ENCODE measurements around the gene LHX3.

The LHX3 gene

DNA sequence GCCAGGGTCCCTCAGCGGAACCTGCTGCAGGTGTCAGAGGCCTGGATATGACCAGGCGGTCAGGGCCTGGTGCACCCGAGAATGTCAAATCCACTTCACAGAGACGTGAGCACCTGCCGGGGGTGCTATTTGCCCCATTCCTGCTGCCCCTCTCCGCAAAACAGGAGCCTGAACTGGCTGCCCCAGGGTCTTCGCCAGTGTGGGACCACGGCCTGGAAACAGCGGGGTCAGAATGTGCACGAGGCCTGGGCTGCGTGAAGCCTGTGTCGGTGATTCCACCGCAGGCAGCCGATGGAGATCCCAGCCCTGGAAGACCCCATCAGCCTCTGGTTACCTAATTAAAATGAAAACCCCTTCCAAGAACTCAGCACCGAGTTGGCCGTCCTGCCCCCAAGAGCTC is 45.1 kb downstream of the LHX3 start:
- POLR2A ChIA-PET, result no interaction called here
- no peak for DNase-seq (ENCODE audit: low read depth, low spot score)
- CTCF ChIA-PET, result interaction anchor here (1.1 to 3.3 kb wide), 2 partner anchors 10 to 124 kb away, joined by 4 to 24 read pairs; no protein-coding TSS in a partner anchor
- no peak overlapping the region for H3K4me3 ChIP-seq (ENCODE audit: low read depth, low read length)
- TF ChIP-seq, protein P1, sequence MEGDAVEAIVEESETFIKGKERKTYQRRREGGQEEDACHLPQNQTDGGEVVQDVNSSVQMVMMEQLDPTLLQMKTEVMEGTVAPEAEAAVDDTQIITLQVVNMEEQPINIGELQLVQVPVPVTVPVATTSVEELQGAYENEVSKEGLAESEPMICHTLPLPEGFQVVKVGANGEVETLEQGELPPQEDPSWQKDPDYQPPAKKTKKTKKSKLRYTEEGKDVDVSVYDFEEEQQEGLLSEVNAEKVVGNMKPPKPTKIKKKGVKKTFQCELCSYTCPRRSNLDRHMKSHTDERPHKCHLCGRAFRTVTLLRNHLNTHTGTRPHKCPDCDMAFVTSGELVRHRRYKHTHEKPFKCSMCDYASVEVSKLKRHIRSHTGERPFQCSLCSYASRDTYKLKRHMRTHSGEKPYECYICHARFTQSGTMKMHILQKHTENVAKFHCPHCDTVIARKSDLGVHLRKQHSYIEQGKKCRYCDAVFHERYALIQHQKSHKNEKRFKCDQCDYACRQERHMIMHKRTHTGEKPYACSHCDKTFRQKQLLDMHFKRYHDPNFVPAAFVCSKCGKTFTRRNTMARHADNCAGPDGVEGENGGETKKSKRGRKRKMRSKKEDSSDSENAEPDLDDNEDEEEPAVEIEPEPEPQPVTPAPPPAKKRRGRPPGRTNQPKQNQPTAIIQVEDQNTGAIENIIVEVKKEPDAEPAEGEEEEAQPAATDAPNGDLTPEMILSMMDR (IDR thresholded peaks at IDR 0.05; ENCODE audit: insufficient read depth, low read length, missing control alignments), result no peak

DNA sequence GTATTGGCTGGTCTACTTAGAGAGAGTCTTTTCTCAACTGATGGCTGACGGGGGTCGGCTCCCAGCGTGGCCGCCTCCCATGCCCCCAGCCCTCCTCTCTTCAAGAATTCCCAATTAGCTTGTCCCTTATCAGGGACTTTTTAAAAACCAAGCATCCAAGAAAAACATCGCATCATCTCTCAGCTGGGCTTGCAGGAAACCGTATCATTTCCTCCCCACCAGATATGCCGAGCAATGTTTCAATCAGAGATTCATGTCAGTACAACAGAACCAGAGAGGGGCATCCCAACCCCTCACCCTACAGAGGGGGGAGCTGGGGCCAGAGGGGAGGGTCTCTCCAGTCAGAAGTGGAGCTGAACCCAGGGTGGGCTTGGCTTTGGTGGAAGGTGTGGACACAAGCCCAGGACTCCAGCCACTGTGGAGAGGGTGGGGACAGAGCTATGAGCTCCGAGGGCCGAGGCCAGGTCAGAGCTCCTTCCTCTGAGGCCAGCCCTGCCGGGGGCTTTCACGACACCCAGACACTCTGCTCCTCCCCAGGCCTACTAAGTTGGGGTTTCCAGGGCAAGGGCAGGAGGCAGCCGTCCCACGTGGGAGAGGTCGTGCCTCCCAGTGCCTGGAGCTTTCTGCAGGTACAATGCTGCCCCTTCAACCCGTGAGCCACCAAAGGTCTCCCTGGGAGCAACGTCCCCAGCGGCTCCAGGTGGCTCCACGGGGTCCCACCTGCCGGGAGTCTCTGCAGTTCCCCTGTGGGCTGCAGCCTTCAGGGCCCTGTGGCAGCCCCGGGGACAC is 47.3 kb downstream of the LHX3 start:
- TF ChIP-seq, protein P1 (IDR thresholded peaks at IDR 0.05; ENCODE audit: insufficient read depth, low read length, missing control alignments), result no peak
- DNase-seq (ENCODE audit: low read depth, low spot score), result no peak
- no peak overlapping the region for H3K4me3 ChIP-seq (ENCODE audit: low read depth, low read length)
- CTCF ChIA-PET, result interaction anchor here (0.7 to 2.4 kb wide), 5 partner anchors 11 to 35 kb away, joined by 3 to 11 read pairs (median 3); no protein-coding TSS in a partner anchor
- POLR2A ChIA-PET, result no interaction called here

DNA sequence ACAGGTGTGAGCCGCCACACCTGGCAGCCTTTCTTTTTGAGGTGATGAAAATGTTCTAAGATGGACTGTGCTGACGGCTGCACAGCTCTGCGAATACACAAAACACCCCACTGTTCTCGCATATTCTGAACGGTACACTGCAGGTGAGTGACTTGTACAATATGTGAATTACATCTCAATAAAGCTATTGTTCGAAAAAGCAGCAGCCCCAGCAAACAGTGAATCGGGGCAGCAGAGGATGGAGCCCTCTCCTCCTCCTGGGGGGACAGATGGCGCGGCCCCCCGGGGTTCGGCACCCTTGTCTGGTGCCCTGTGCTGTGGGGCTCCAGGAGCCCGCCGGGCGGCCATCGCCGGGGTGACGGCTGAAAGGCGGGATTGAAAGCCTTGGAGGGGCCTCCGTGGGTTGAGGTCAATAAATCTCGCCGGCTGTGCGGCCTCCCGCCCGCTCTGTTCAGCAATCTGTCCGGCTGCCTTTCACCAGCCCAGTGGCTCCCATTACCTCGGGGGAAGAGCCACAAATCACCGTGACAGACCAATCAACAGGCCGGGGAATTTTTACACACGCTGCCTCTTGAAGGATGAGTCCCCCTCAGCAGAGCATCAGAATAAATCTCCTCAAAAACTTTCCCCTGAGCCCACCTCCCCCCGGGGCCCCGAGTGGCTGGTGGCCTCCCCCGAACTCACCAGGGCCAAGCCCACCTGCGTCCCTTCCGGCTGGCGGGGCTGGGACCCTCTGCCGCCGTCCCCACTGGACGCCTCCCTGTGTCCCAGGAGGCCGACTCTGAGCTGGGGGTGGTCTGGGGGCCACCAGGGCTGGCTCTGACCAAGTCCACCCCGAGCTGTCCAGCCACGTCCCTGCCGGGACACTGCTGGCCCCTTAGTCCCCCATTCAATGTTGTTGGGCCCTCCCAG is 48.5 kb downstream of the LHX3 start:
- TF ChIP-seq, protein P1 (IDR thresholded peaks at IDR 0.05; ENCODE audit: insufficient read depth, low read length, missing control alignments), result no peak
- ChIA-PET POLR2A (no interaction called here), CTCF (interaction anchor here (0.7 to 2.4 kb wide), 4 partner anchors 14 to 127 kb away, joined by 3 to 11 read pairs (median 3); no protein-coding TSS in a partner anchor)
- no peak for DNase-seq (ENCODE audit: low read depth, low spot score)
- H3K4me3 ChIP-seq (ENCODE audit: low read depth, low read length), result no peak overlapping the region

DNA sequence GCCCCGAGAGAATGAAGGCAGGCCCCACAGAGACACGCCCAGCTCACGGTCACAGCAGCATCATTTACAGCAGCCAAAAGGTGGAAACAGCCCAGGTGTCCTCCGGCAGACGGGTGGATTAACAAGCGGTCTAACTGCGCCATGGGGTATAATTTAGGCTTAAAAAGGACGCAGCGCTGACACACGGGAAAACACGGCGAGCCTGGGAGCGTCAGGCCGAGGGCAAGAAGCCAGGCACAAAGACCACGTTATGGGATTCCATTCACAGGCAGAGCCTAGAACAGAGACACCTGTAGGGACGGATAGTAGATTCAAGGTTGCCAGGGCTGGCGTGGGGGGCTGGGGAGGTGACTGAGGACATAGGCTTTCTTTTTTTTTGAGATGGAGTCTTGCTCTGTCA is 49.4 kb downstream of the LHX3 start:
- TF ChIP-seq, protein P1 (IDR thresholded peaks at IDR 0.05; ENCODE audit: insufficient read depth, low read length, missing control alignments), result no peak
- DNase-seq (ENCODE audit: low read depth, low spot score), result no peak
- POLR2A ChIA-PET, result interaction anchor here (0.6 kb wide), 1 partner anchor 152 kb away, joined by 3 read pairs; no protein-coding TSS in a partner anchor
- CTCF ChIA-PET, result interaction anchor here (1.1 to 2.4 kb wide), 2 partner anchors 15 to 128 kb away, joined by 3 to 11 read pairs; no protein-coding TSS in a partner anchor
- no peak overlapping the region for H3K4me3 ChIP-seq (ENCODE audit: low read depth, low read length)

DNA sequence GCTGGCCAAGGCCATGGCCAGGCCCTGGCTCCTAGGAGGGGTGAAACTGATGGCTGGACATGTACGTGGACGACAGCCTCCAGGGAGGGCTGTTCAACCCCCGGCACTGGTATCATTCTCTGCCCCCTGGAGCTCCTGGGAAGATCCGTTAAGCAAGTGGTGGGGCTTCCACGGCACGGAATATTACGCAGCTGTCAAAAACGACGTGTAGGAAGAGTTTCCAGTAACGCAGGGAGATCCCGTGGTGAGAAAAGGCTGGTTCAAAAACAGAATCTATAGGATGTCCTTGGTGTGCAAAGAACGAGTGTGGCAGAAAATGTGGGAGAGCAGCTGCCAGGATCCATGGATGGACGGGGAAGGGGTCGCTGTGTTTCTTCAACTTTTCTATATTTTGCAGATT is 50.0 kb downstream of the LHX3 start:
- ChIA-PET CTCF (no interaction called here), POLR2A (interaction anchor here (0.6 kb wide), 1 partner anchor 152 kb away, joined by 3 read pairs; no protein-coding TSS in a partner anchor)
- no peak for DNase-seq (ENCODE audit: low read depth, low spot score)
- TF ChIP-seq, protein P1 (IDR thresholded peaks at IDR 0.05; ENCODE audit: insufficient read depth, low read length, missing control alignments), result no peak
- H3K4me3 ChIP-seq (ENCODE audit: low read depth, low read length), result no peak overlapping the region
